Lower lobe of right lung (tissue), 2 donors: ENCODE data around the gene ABL2. TPM values are rescaled to one million over a fixed set of nuclear protein-coding genes. Genes with fewer than 3 reads are reported as not detected.

Source experiments
- ATAC-seq, 2 donors: fragments of 200-7000 bp; cut with Tn5 transposase; one replicate each; pipeline ENCODE4 v1.9.1; 2020 to 2022; ENCODE audit warnings: mild to moderate bottlenecking in 2 of 2, moderate library complexity in 2 of 2
- DNase-seq: peaks from one replicate; pipeline ENCODE4 v3.0.0-alpha.2; 2020
- H3K27ac ChIP-seq: fragments of 200-600 bp; one replicate; pipeline ENCODE4 v1.8.0; 2022
- H3K27me3 ChIP-seq: fragments of 200-600 bp; one replicate; pipeline ENCODE4 v1.8.0; 2022; ENCODE audit warnings: low read depth
- H3K36me3 ChIP-seq: fragments of 200-600 bp; one replicate; pipeline ENCODE4 v1.8.0; 2022; ENCODE audit warnings: mild to moderate bottlenecking
- H3K4me1 ChIP-seq: fragments of 200-600 bp; one replicate; pipeline ENCODE4 v1.8.0; 2022
- H3K4me3 ChIP-seq: fragments of 200-600 bp; one replicate; pipeline ENCODE4 v1.8.0; 2022; ENCODE audit warnings: mild to moderate bottlenecking
- H3K9me3 ChIP-seq: fragments of 200-600 bp; one replicate; pipeline ENCODE4 v1.8.0; 2022
- intact Hi-C: fragments of 100-400 bp; cut with DNase I; formaldehyde crosslinking; loops from one replicate; pipeline ENCODE4 v1.11.0; 2022
- total RNA-seq: library from RNA; stranded (reverse); fragmentation: NEBNext Ultra II Directional; extraction: Animal tissue kit (Norgen Biotek cat#: 25700); gene quantifications from one replicate; pipeline ENCODE4 v1.2.1, GENCODE V29; 2021
- TF ChIP-seq, protein P1 (sequence below): fragments of 200-600 bp; IDR thresholded peaks from one replicate; pipeline ENCODE4 v1.8.0; 2022; ENCODE audit warnings: antibody characterized with exemption, mild to moderate bottlenecking
- donor health status: DM: no; HTN: yes; CAD: no; lungs with severe emphysema.

Gene ABL2
- total RNA-seq, 1 donor from 2014 or later = 27.0 TPM

DNA sequence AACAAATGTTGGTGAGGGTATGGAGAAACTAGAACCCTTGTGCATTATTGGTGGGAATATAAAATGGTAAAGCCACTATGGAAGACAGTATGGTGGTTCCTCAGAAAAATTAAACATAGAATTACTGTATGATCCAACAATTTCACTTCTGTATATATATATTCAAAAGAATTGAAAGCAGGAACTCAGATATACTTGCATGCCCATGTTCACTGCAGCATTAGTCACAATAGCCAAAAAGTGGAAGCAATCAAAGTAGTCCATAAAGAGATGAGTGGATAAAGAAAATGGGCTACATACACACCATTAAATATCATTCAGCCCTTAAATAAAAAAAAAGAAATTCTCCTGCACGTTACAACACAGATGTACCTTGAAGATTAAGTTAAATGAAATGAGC is 34.1 kb downstream of the ABL2 start:
- H3K4me1 ChIP-seq = no peaks in the 10 kb centered on the region
- H3K36me3 ChIP-seq = no peaks in the 10 kb centered on the region
- intact Hi-C loops = no loop called here
- TF ChIP-seq, protein P1, sequence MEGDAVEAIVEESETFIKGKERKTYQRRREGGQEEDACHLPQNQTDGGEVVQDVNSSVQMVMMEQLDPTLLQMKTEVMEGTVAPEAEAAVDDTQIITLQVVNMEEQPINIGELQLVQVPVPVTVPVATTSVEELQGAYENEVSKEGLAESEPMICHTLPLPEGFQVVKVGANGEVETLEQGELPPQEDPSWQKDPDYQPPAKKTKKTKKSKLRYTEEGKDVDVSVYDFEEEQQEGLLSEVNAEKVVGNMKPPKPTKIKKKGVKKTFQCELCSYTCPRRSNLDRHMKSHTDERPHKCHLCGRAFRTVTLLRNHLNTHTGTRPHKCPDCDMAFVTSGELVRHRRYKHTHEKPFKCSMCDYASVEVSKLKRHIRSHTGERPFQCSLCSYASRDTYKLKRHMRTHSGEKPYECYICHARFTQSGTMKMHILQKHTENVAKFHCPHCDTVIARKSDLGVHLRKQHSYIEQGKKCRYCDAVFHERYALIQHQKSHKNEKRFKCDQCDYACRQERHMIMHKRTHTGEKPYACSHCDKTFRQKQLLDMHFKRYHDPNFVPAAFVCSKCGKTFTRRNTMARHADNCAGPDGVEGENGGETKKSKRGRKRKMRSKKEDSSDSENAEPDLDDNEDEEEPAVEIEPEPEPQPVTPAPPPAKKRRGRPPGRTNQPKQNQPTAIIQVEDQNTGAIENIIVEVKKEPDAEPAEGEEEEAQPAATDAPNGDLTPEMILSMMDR = no peak
- H3K9me3 ChIP-seq = no peaks in the 10 kb centered on the region
- DNase-seq (no peak), ATAC-seq (no peak)
- no peaks in the 10 kb centered on the region for H3K27me3 ChIP-seq
- no peak overlapping the region for H3K4me3 ChIP-seq
- no peak overlapping the region for H3K27ac ChIP-seq

DNA sequence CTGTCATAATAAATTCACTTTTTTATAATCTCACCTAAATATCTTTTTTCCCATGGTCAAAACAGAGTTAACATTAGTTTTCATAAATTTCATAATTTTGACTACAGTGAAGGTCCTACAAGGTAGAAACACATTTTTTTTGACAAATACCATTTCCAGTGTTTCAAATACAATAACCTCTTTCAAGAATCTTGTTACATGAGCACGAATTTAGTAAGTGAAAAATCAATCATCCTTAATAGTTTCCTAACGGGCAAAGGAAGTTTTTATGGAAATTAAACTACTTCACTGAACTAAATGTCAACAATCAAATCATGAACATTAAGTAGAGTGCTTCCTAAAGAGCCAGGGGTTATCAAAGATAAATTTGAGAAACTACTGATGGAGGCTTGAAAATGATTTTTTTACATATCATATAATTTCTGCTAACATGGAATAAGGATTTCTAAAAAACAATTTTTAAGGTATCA is 35.4 kb downstream of the ABL2 start:
- Histone ChIP-seq H3K27me3 (no peaks in the 10 kb centered on the region), H3K36me3 (no peaks in the 10 kb centered on the region), H3K4me3 (no peak overlapping the region), H3K4me1 (no peaks in the 10 kb centered on the region), H3K27ac (no peak overlapping the region), H3K9me3 (no peaks in the 10 kb centered on the region)
- ATAC-seq = no peak
- DNase-seq = no peak
- TF ChIP-seq, protein P1 = no peak
- intact Hi-C loops = no loop called here

DNA sequence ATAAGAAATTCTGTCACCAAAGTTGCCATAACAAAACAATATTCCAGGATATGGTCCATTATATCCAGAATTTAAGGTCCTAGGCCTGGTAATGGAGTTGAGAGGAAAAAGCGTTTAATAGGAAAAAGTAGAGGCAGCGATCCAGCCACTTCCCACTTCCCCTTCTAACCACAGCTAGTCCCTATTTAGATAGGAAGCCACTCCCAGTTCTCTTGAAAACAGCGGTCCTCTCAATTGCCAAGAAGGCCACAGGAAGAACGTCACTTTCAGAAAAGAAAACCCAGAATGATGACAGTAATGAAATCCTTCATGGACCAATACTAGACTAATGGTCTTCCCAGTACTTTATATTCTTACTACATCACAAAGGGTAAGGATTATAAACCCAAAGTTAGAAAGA is 38.6 kb downstream of the ABL2 start:
- H3K4me1 ChIP-seq = no peaks in the 10 kb centered on the region
- H3K9me3 ChIP-seq = no peaks in the 10 kb centered on the region
- H3K27me3 ChIP-seq = no peaks in the 10 kb centered on the region
- H3K27ac ChIP-seq = peak overlapping the region; percentile 4
- DNase-seq (no peak), ATAC-seq (peak; percentile 74 to 88)
- no peaks in the 10 kb centered on the region for H3K36me3 ChIP-seq
- no peak overlapping the region for H3K4me3 ChIP-seq
- intact Hi-C loops = no loop called here
- TF ChIP-seq, protein P1 = no peak

DNA sequence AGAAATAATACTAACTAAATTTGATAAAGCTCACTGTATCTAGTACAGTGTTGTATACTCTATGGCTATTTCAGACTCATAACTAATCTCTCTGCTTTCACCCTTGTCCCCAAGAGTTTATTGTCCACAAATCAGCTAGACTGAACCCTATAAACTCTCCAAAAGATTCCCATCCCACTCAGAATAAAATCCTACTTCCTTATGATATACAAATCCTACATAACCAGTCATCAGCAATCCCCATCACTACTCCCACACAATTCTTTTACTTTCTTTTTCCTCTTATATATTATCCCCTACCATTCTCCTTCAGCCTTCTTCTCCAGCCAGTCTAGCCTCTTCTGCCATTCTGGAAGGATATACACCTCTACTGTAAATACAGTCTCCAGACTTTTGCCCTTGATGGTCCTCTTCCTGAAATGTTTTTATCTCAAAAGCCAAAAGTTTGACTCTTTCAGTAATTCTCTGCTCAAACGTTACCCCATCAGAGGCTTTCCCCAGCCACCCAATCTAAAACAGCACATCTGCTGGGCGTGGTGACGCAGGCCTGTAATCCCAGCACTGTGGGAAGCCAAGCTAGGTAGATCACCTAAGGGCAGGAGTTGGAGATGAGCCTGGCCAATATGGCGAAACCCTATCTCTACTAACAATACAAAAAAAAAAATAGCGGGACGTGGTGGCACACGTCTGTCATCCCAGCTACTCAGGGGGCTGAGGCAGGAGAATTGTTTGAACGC is 41.6 kb downstream of the ABL2 start:
- TF ChIP-seq, protein P1 = no peak
- no peak for ATAC-seq
- intact Hi-C loops = no loop called here
- no peak for DNase-seq
- no peaks in the 10 kb centered on the region for H3K9me3 ChIP-seq
- no peaks in the 10 kb centered on the region for H3K4me1 ChIP-seq
- H3K27ac ChIP-seq = no peak overlapping the region
- no peak overlapping the region for H3K4me3 ChIP-seq
- H3K27me3 ChIP-seq = no peaks in the 10 kb centered on the region
- H3K36me3 ChIP-seq = no peaks in the 10 kb centered on the region

DNA sequence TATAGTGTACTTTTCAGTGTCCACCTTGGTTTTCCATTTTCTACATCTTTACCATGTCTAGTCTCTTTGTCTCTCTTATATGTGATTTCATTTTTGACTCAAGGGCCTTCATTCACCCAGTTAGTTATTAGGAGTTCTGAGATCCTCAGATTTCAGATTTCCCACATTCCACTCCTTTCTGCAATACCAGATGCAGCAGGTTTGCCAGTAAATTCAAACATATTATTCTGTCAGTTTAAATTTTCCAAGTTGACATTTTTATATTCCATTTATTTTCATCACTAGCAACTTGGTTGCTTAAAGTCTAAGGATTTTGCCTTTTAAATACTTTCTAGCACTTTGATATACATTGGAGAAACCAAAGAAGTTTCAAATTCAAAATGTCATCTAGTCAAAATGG is 42.4 kb downstream of the ABL2 start:
- ATAC-seq = no peak
- H3K4me1 ChIP-seq = no peaks in the 10 kb centered on the region
- TF ChIP-seq, protein P1 = no peak
- intact Hi-C loops = no loop called here
- no peaks in the 10 kb centered on the region for H3K9me3 ChIP-seq
- H3K27ac ChIP-seq = no peak overlapping the region
- DNase-seq = no peak
- no peak overlapping the region for H3K4me3 ChIP-seq
- no peaks in the 10 kb centered on the region for H3K27me3 ChIP-seq
- H3K36me3 ChIP-seq = no peaks in the 10 kb centered on the region
